Motor neuron (in vitro differentiated cells): ENCODE data around the gene SCAPER. TPM values are rescaled to one million over a fixed set of nuclear protein-coding genes. Genes with fewer than 3 reads are reported as not detected.
A peak's percentile ranks its signal among the peaks of the same experiment; 100 is the strongest.

Source experiments
- ATAC-seq, 8 experiments: fragments of 200-7000 bp; cut with Tn5 transposase; replicated peaks in 6 of 8; 2 replicates each; pipeline ENCODE4 v1.8.0; 2021; ENCODE audit warnings: mild to moderate bottlenecking in 8 of 8, moderate library complexity in 8 of 8
- H3K27ac ChIP-seq, 2 donors: fragments of 250-450 bp; sonication (Bioruptor Pico); 2 replicates each; pipeline ENCODE4 v1.9.0; 2021; ENCODE audit warnings: antibody characterized with exemption in 2 of 2, mild to moderate bottlenecking in 2 of 2, moderate library complexity in 1 of 2
- H3K4me1 ChIP-seq, 2 donors: fragments of 250-450 bp; sonication (Bioruptor Pico); replicated peaks in 1 of 2; 2 replicates each; pipeline ENCODE4 v1.6.1; 2021; ENCODE audit warnings: antibody characterized with exemption in 2 of 2, mild to moderate bottlenecking in 2 of 2, moderate library complexity in 1 of 2
- H3K4me3 ChIP-seq, 5 donors: fragments of 250-450 bp; sonication (Bioruptor Pico); 2 replicates each; pipeline ENCODE4 v1.9.0; 2021; ENCODE audit warnings: antibody characterized with exemption in 5 of 5, mild to moderate bottlenecking in 5 of 5, moderate library complexity in 4 of 5
- WGBS, 10 experiments: fragments of 450-650 bp; shearing (Covaris generic); methylation state at CpG; one replicate each; pipeline ENCODE4 v1.0.0; 2022; 5-methylcytosine and 5-hydroxymethylcytosine counted together
- in situ Hi-C, 9 experiments: fragments of 400-800 bp; cut with MboI; loops; one replicate each; pipeline ENCODE4 v1.15.0; 2021; ENCODE audit warnings: low sequenced_read_pairs in 9 of 9, low pct_unique_long_range_greater_than_20kb in 2 of 9; ENCODE audit not compliant: unreplicated experiment in 9 of 9
- total RNA-seq, 8 experiments: library from RNA; unstranded; fragments of 300-600 nt; gene quantifications; 2 replicates each; pipeline versions ENCODE4 v1.2.3 to v1.2.4, GENCODE V29; 2022

Gene SCAPER
- total RNA-seq, 8 experiments from 2014 or later = 4.7 to 32.4 (median 22.6) TPM

DNA sequence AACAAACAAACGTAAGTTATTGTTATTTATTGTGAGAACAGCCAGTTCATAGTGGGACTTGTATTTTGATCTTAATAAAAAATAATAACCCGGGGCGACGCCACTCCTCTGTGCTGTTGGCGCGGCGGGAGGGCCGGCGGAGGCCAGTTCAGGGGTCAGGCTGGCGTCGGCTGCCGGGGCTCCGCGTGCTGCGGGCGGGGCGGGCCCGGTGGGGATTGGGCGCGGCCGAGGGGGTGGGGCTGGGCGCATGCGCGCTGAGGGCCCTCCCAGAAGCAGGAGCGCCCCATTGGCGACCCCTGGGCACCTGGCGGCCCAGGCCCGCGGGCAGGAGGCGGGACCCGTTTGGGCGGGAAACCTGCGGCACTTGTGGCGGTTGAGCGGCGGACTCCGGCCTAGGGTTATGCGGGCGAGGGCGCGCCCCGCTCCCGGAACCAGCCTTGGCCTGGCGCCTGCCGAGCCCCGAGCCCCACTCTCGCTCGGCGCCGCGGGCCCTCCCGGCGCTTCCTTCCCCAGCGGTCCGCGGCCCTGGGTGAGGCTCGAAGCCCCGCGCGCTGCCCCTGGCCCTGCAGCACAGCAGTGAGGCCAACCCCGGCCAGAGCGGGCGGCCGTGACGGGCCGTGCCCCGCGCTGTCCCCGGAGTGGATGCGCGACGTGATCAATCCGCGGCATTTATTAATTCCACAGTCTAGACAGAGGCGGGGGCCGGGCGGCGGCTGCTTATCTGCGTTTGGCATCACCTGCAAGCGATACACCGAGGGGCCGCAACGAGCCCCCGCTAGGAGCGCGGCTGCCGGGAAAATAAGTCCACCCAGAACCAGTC is 562.5 kb downstream of the SCAPER start:
- WGBS, 10 experiments = 5 to 86% (median 20%) methylated on average over 1 to 13 of the region's 87 CpGs; no CpG with 5 or more reads in 5 of the 10 experiments

DNA sequence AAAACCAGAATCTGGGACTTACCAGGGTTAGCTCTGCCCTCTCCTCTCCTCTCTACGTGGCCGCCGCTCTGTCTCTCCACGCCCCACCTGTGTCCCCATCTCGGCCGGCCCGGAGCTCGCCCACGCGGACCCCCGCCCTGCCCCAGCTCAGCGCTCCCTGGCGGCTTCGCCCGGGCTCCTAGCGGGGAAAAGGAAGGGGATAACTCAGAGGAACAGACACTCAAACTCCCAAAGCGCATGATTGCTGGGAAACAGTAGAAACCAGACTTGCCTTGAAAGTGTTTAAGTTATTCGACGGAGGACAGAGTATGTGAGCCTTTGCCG is 563.1 kb downstream of the SCAPER start:
- H3K4me3 ChIP-seq = no peak overlapping the region
- ATAC-seq = peak in 1 of 8 experiments; percentile 3
- in situ Hi-C loops = no loop called here
- WGBS, 10 experiments = 0 to 80% (median 20%) methylated on average over 1 to 16 of the region's 20 CpGs; no CpG with 5 or more reads in 4 of the 10 experiments
- H3K27ac ChIP-seq = no peak overlapping the region
- H3K4me1 ChIP-seq = peaks cover 20 to 56% of the 10 kb centered on the region in 2 donors

More for the DNA sequence above, 562.5 kb downstream of the SCAPER start:
- in situ Hi-C loops = no loop called here
- H3K4me1 ChIP-seq = peaks cover 17 to 51% of the 10 kb centered on the region in 2 donors
- peak overlapping the region in 2 of 5 donors; percentile 0 to 7 for H3K4me3 ChIP-seq
- peak in 2 of 8 experiments; percentile 36 to 38 for ATAC-seq
- no peak overlapping the region for H3K27ac ChIP-seq

DNA sequence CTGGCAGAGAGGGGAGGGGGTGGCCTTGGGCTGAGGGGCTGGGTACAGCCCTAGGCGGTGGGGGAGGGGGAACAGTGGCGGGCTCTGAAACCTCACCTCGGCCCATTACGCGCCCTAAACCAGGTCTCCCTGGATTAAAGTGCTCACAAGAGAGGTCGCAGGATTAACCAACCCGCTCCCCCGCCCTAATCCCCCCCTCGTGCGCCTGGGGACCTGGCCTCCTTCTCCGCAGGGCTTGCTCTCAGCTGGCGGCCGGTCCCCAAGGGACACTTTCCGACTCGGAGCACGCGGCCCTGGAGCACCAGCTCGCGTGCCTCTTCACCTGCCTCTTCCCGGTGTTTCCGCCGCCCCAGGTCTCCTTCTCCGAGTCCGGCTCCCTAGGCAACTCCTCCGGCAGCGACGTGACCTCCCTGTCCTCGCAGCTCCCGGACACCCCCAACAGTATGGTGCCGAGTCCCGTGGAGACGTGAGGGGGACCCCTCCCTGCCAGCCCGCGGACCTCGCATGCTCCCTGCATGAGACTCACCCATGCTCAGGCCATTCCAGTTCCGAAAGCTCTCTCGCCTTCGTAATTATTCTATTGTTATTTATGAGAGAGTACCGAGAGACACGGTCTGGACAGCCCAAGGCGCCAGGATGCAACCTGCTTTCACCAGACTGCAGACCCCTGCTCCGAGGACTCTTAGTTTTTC is 563.6 kb downstream of the SCAPER start:
- Histone ChIP-seq H3K4me1 (peaks cover 20 to 51% of the 10 kb centered on the region in 2 donors), H3K27ac (no peak overlapping the region), H3K4me3 (no peak overlapping the region)
- WGBS, 10 experiments = 0 to 23% (median 15%) methylated on average over 2 to 6 of the region's 42 CpGs; no CpG with 5 or more reads in 6 of the 10 experiments
- in situ Hi-C loops = no loop called here
- peak in 3 of 8 experiments; percentile 14 to 36 (median 24) for ATAC-seq

DNA sequence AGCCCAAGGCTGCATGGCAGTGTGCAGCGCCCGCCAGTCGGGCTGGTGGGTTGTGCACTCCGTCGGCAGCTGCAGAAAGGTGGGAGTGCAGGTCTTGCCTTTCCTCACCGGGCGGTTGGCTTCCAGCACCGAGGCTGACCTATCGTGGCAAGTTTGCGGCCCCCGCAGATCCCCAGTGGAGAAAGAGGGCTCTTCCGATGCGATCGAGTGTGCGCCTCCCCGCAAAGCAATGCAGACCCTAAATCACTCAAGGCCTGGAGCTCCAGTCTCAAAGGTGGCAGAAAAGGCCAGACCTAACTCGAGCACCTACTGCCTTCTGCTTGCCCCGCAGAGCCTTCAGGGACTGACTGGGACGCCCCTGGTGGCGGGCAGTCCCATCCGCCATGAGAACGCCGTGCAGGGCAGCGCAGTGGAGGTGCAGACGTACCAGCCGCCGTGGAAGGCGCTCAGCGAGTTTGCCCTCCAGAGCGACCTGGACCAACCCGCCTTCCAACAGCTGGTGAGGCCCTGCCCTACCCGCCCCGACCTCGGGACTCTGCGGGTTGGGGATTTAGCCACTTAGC is 564.3 kb downstream of the SCAPER start:
- no peak for ATAC-seq
- peak overlapping the region in 1 of 5 donors; percentile 81 for H3K4me3 ChIP-seq
- H3K4me1 ChIP-seq = peaks cover 20 to 44% of the 10 kb centered on the region in 2 donors
- H3K27ac ChIP-seq = no peak overlapping the region
- WGBS, 10 experiments = 0 to 20% (median 8%) methylated on average over 1 to 5 of the region's 35 CpGs; no CpG with 5 or more reads in 7 of the 10 experiments
- in situ Hi-C loops = no loop called here

DNA sequence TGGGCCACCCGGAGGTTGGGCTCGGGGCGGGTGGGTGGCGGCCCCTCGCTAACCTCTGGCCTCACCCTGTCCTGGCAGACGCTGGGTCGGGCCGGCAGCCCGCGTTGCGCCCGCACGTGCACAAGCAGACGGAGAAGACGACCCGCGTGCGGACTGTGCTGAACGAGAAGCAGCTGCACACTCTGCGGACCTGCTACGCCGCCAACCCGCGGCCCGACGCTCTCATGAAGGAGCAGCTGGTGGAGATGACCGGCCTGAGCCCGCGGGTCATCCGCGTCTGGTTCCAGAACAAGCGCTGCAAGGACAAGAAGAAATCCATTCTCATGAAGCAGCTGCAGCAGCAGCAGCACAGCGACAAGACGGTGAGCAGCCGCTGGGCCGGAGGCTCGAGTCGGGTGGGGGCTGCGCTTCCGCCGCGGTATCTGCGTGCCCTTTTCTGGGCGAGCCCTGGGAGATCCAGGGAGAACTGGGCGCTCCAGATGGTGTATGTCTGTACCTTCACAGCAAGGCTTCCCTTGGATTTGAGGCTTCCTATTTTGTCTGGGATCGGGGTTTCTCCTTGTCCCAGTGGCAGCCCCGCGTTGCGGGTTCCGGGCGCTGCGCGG is 564.8 kb downstream of the SCAPER start:
- 0 to 9% (median 2%) methylated on average over 2 to 13 of the region's 53 CpGs; no CpG with 5 or more reads in 5 of the 10 experiments for WGBS, 10 experiments
- in situ Hi-C loops = no loop called here
- Histone ChIP-seq H3K4me3 (peak overlapping the region in 2 of 5 donors; percentile 6 to 81), H3K27ac (no peak overlapping the region), H3K4me1 (peaks cover 20 to 48% of the 10 kb centered on the region in 2 donors)
- ATAC-seq = peak in 1 of 8 experiments; percentile 24

DNA sequence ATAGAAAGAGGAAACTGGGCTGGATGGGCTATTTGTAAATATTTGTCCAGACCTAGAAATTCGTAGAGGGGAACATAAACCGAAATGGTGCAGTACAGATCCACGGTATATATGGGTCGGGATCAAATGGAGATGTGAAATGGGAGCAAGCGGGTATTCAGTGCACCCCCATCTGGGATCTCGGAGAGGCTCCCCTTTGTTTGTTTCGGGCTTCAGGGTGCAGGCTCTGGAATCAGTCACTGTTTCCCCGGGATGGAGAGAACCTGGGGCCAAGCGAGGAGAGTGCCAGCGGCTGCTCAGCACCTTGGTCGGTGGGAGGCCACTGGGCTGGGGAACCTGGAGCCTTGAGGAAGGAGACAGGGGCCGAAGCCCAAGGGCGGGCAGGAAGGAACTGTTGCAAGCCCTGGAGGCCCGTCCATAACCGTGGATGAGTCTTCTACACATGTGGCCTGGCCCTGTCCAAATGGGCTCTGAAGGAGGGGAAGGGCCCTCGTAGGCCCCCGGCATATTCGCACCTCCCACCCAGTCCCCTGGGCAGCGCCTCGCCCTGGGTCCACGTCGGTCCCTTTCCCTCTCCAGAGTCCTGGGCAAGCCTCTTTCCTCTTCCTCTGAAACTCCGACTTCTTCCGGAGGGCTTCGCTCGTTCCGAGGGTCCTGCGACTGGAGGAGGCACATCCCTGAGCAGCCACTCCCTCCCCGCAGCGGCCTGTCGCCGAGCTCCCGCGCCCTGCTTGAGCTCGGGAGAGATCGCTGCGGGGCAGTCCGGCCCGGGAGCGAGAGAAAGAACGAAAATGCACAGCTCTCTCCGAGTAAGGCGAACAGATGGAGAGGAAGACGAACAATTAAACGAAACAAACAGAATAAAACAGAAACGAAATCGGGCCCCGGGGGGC is 565.6 kb downstream of the SCAPER start:
- ATAC-seq = peak in 1 of 8 experiments; percentile 10

DNA sequence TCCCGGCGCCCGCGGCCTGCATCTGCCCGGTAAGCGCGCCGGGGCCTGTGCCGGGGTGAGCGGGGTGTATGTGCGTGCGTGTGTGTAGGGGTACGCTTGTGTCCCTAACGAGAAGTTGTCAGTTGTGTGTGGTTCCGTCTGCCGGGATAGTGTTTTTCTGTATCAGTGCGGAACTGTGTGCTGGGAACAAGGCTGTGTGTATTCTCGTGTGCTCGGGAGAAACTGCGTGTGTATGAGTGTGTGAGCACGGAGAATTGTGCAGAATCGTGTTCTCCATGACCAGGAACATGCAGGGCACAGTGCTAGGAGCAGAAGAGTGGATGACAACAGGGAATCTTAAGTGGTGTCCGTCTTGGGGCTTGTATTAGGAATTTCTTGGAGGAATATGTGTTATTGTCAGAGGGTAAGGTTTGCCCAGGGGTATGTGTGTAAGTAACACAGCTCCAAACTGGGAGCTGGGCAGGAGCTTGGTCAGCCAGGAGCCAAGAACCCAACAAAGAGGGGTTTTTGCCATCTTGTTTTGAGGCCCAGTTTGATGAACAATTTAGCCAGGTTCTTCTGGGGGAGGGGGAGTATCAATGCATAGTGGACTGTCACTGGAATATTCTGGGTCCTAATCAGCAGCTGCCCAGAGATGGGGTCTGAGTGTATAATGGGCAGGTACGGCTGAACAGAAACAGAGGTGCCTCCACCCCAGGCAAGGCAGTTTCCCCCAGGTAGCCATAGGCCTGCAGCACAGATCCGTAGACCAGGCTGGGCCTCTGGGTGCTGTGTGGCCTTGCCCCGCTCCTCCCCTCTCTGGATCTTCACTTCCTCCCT is 566.4 kb downstream of the SCAPER start:
- ATAC-seq = no peak
- in situ Hi-C loops = no loop called here
- Histone ChIP-seq H3K4me3 (peak overlapping the region; percentile 12 to 81 (median 33)), H3K4me1 (peaks cover 20 to 50% of the 10 kb centered on the region in 2 donors), H3K27ac (no peak overlapping the region)
- WGBS, 10 experiments = 14 to 100% (median 38%) methylated on average over 1 to 15 of the region's 26 CpGs; no CpG with 5 or more reads in 3 of the 10 experiments

More for the DNA sequence above, 565.6 kb downstream of the SCAPER start:
- WGBS, 10 experiments = 0 to 81% (median 29%) methylated on average over 1 to 14 of the region's 48 CpGs; no CpG with 5 or more reads in 2 of the 10 experiments
- H3K4me3 ChIP-seq = peak overlapping the region in 1 of 5 donors; percentile 81
- in situ Hi-C loops = no loop called here
- peaks cover 20 to 50% of the 10 kb centered on the region in 2 donors for H3K4me1 ChIP-seq
- H3K27ac ChIP-seq = no peak overlapping the region

DNA sequence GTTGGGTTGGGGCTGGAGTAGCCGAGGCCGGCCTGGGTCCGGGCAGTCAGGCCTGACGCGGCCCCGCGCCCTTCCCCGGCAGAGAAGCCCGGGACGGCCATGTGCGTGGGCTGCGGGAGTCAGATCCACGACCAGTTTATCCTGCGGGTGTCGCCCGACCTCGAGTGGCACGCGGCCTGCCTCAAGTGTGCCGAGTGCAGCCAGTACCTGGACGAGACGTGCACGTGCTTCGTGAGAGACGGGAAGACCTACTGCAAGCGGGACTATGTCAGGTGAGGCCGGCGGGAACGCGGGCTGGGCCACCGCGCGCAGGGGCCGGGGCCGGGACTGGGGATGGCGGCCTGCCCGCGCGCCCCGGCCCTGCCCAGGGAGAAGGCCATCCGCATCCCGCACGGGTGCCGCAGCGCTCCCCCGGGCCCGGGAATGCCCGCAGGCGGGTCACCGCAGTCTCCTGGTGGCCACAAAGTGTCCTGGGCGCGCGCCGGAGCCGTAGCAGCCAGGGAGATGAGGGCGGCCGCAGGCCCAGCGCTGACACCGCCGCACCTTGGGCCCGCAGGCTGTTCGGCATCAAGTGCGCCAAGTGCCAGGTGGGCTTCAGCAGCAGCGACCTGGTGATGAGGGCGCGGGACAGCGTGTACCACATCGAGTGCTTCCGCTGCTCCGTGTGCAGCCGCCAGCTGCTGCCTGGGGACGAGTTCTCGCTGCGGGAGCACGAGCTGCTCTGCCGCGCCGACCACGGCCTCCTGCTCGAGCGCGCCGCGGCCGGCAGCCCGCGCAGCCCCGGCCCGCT is 567.2 kb downstream of the SCAPER start:
- Histone ChIP-seq H3K4me1 (peaks cover 20 to 45% of the 10 kb centered on the region in 2 donors), H3K27ac (no peak overlapping the region), H3K4me3 (peak overlapping the region; percentile 12 to 81 (median 33))
- ATAC-seq = peak in 4 of 8 experiments; percentile 5 to 13 (median 8)
- in situ Hi-C loops = no loop called here
- WGBS, 10 experiments = 0 to 12% (median 3%) methylated on average over 1 to 19 of the region's 89 CpGs; no CpG with 5 or more reads in 7 of the 10 experiments

DNA sequence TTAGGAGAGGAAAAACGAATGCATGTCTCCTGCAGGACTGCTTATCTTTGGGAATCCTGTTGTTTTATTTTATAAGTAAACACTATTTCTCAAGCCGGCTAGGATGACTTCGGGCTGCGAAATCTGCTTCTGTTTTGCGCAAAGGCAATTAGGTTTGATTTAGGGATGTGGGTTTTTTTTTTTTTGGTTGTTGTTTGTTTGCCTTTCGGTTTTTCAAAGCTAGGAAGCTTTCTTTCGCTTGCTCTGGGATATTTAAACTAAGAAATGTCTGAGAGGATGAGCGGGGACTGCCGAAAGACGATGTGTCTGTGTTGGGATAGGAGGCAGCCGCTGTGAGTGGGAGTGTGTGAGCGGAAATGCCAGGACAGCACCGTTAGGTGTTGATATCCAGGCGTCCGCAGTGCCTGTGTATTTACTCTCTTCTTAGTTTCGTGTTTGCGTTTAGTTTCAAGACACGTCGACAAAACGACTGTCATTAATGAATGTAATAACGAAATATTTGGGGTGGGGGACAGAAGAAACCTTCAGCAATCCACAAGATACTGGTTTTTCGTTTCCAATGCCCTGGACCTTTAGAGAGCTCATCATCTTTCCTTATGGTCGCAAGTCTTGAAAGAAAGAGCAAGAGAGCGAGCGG is 568.0 kb downstream of the SCAPER start:
- peak overlapping the region; percentile 25 to 81 (median 33) for H3K4me3 ChIP-seq
- peak in 1 of 8 experiments; percentile 6 for ATAC-seq
- in situ Hi-C loops = no loop called here

DNA sequence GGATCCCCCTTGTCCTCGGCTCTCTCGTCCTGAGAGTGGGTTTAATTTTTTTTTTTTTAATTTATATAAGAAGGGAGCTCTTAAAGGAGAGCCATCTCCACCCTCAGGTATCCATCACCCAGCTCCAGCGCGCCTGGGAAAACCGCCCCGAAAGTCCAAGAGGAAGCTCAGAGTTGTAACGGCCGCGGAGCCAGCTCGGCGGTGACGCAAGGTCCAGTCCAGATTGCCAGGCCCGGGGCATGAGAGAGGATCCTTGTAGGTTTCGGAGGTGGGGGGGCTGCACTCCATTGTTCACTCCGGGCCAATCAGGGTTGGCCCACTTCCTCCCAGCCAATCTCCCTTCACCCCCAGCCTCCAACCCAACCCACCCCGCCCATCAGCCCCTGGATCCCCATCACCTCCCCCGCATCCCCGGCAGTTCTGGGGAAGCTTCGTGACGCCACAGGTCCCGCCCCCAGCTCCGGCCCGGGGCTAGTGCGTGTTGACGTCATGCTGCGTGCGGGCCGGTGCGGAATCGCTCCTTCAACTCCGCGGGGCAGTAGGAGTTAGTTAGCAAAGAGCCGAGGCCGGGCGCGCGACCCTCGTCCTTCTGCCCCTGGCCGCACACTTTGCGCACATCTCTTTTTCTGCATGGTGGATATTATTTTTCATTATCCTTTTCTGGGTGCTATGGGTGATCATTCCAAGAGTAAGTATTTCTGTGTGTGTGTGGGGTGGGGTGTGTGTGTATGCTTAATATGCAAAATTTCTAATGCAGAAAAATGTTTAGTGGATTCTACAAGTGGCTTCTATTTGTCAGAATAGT is 568.7 kb downstream of the SCAPER start, which contains the start of gene ISL2:
ISL2 (plus strand) TSS at position 520 of the 805 bp plus-strand sequence; CDS start at position 631, 111 bp downstream.
- 0 to 20% (median 0%) methylated on average over 1 to 11 of the region's 40 CpGs; no CpG with 5 or more reads in 3 of the 10 experiments for WGBS, 10 experiments
- in situ Hi-C loops = no loop called here
- H3K4me1 ChIP-seq = peaks cover 20 to 33% of the 10 kb centered on the region in 2 donors
- H3K27ac ChIP-seq = peak within 1 kb of the TSS; percentile 18 to 74
- ATAC-seq = peak; percentile 62 to 87 (median 84)
- peak within 1 kb of the TSS; percentile 25 to 81 (median 33) for H3K4me3 ChIP-seq

More for the DNA sequence above, 568.0 kb downstream of the SCAPER start:
- 1 to 30% (median 5%) methylated on average over 3 to 25 of the region's 25 CpGs; no CpG with 5 or more reads in 1 of the 10 experiments for WGBS, 10 experiments
- no peak overlapping the region for H3K27ac ChIP-seq
- peaks cover 20 to 38% of the 10 kb centered on the region in 2 donors for H3K4me1 ChIP-seq
